ENCODE measurements around the gene RINL.
"Not testable (repeated sequence)": the region's sequence is repeated elsewhere in the genome, so short reads cannot be mapped to it uniquely, and the experiment has no call there.

The RINL gene

DNA sequence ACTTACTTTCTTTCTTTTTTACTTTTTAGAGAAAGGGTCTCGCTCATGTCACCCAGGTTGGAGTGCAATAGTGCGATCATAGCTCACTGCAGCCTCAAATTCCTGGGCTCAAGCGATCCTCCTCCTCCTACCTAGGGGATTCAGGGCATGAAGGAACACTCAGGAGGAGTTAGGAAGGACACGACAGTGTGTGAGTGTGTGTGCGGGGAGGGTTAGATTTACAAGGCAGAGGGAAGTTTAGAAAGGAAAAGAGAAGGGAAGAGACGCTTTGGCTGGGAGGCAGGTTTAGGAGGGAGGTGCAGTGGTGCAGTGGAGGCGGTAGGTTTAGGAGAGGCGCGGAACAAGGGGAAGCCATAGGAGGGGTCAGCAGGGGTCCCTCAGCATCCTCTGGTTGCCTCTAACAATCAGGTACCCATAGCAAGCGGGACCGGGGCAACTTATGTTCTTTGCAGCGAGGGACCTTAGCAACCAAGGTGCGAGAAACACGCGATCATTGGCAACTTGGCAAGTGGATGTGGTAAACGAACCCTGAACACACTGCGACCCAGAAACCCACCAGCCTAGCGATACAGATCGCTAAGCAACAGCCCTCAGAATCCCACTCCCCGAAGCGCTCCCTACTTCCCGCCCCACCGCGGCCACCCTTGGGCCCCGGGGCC, 20.8 kb upstream of the RINL start:
- no peaks in the 10 kb centered on the region for H3K9me3 Mint-ChIP-seq
- peak in 1 of 3 experiments; percentile 75 for DNase-seq
- H3K4me1 Mint-ChIP-seq (ENCODE audit: low read depth in 2 of 2), result peaks cover 36 to 41% of the 10 kb centered on the region in 2 donors
- peak; percentile 53 for ATAC-seq (replicated peaks)
- peaks cover 28% of the 10 kb centered on the region for H3K36me3 Mint-ChIP-seq (ENCODE audit: insufficient read depth)
- peak overlapping the region; percentile 91 to 96 for H3K4me3 Mint-ChIP-seq
- H3K27me3 Mint-ChIP-seq, result no peaks in the 10 kb centered on the region
- H3K27ac Mint-ChIP-seq, result peak overlapping the region; percentile 99 to 100

- H3K9me3 Mint-ChIP-seq, result no peaks in the 10 kb centered on the region
- peak overlapping the region; percentile 13 to 74 for H3K27ac Mint-ChIP-seq
- H3K4me3 Mint-ChIP-seq, result no peak overlapping the region
- ATAC-seq (replicated peaks), result no peak
- H3K36me3 Mint-ChIP-seq (ENCODE audit: insufficient read depth), result peaks cover 45% of the 10 kb centered on the region
- H3K27me3 Mint-ChIP-seq, result no peaks in the 10 kb centered on the region
- peaks cover 27 to 28% of the 10 kb centered on the region in 2 donors for H3K4me1 Mint-ChIP-seq (ENCODE audit: low read depth in 2 of 2)
- no peak for DNase-seq
Measured at GRCh38 chr19:38894968-38895367, 16.9 kb upstream of the RINL start.

GRCh38 chr19:38893341-38893771, 15.3 kb upstream of the RINL start:
- no peaks in the 10 kb centered on the region for H3K27me3 Mint-ChIP-seq
- no peak for ATAC-seq (replicated peaks)
- peaks cover 42% of the 10 kb centered on the region for H3K36me3 Mint-ChIP-seq (ENCODE audit: insufficient read depth)
- DNase-seq, result no peak
- peaks cover 19 to 21% of the 10 kb centered on the region in 2 donors for H3K4me1 Mint-ChIP-seq (ENCODE audit: low read depth in 2 of 2)
- peak overlapping the region in 1 of 2 donors; percentile 59 for H3K27ac Mint-ChIP-seq
- no peak overlapping the region for H3K4me3 Mint-ChIP-seq
- H3K9me3 Mint-ChIP-seq, result no peaks in the 10 kb centered on the region

DNA sequence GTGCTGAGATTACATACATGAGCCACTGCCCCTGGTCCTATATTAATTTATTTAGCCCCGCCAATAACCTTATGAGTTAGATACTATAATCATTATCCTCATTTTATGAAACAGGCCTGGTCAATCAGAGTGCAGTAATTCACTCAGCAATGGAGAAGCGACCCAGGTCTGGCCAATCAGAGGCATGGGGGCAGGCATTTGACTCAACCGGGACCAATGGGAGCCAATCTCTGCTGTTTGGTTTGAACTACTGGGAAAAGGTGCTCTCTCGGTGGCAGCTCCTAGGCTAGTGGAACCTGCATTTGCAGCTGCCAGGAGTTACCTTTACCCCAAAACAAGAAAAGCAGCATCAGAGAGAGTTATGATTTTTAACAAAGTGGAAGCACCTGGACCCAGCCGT, 14.8 kb upstream of the RINL start:
- H3K4me1 Mint-ChIP-seq (ENCODE audit: low read depth in 2 of 2), result peaks cover 15 to 16% of the 10 kb centered on the region in 2 donors

DNA sequence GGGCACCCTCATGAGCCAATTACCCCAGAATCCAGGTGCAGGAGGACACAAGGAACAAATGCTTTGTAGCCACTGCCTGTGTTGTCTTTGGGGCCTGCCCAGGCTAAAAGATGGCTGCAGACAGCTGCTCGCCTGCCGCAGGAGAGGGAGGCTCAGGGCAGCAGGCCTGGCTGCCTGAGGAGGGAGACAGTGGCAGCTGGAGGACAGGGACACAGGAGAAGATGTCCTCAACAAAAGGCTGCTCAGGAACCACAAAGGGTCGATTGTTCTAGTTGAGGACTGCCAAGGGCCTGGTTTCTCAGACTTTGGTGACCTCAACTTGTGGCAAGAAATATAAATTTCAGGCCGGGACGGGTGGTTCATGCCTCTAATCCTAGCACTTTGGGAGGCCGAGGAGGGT, 13.7 kb upstream of the RINL start:
- H3K27me3 Mint-ChIP-seq, result no peaks in the 10 kb centered on the region
- H3K9me3 Mint-ChIP-seq, result no peaks in the 10 kb centered on the region
- no peak overlapping the region for H3K4me3 Mint-ChIP-seq
- no peak for ATAC-seq (replicated peaks)
- H3K36me3 Mint-ChIP-seq (ENCODE audit: insufficient read depth), result peaks cover 52% of the 10 kb centered on the region
- no peak for DNase-seq
- H3K4me1 Mint-ChIP-seq (ENCODE audit: low read depth in 2 of 2), result peaks cover 8 to 12% of the 10 kb centered on the region in 2 donors
- no peak overlapping the region for H3K27ac Mint-ChIP-seq

More for the DNA sequence above, 14.8 kb upstream of the RINL start:
- Mint-ChIP-seq H3K9me3 (no peaks in the 10 kb centered on the region), H3K4me3 (no peak overlapping the region), H3K27me3 (no peaks in the 10 kb centered on the region), H3K27ac (peak overlapping the region in 1 of 2 donors; percentile 59), H3K36me3 (ENCODE audit: insufficient read depth) (peaks cover 46% of the 10 kb centered on the region)
- DNase-seq (no peak), ATAC-seq (replicated peaks) (no peak)

DNA sequence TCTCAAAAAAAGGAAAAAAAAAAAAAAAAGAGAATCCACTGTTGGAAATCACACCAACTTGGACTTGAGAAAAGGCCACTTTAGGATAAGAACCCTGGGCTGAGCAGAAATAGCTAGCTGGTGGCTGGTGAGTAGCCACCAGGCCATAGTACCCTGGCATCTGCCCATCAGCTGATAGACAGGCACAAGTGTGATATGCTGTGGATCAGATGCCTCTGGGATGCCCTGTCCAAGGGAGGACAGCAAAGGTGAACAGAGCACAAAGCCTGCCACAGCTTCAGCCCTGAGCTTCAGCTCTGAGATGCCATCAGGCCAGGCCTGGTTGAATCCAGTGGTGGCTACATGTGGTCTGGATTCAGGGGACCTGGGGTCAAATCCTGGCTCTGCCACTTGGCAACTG, 12.6 kb upstream of the RINL start:
- no peak overlapping the region for H3K4me3 Mint-ChIP-seq
- peaks cover 5 to 10% of the 10 kb centered on the region in 2 donors for H3K4me1 Mint-ChIP-seq (ENCODE audit: low read depth in 2 of 2)
- H3K27ac Mint-ChIP-seq, result peak overlapping the region in 1 of 2 donors; percentile 4
- no peaks in the 10 kb centered on the region for H3K9me3 Mint-ChIP-seq
- DNase-seq (no peak), ATAC-seq (replicated peaks) (no peak)
- H3K36me3 Mint-ChIP-seq (ENCODE audit: insufficient read depth), result peaks cover 56% of the 10 kb centered on the region
- H3K27me3 Mint-ChIP-seq, result no peaks in the 10 kb centered on the region

DNA sequence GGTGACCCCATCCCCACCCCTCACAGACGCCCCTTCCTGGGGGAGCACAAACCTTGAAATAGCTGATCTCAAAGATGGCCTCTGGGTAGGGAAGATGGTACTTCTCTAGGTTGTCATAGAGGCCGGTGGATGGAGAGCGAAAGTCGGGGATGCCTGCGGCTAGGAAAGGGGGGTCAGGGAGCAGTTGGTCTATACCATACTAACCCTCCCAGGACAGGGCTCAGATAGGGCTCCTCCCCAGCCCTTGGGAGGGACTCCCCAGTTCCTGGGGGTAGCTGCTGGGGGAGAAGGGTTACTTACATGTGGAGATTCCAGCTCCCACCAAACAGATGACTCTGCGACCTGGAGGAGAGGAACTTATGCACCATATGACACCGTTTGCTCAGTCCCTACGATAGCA, 11.7 kb upstream of the RINL start:
- H3K4me3 Mint-ChIP-seq, result no peak overlapping the region
- DNase-seq (no peak), ATAC-seq (replicated peaks) (no peak)
- peaks cover 4 to 5% of the 10 kb centered on the region in 2 donors for H3K4me1 Mint-ChIP-seq (ENCODE audit: low read depth in 2 of 2)
- no peaks in the 10 kb centered on the region for H3K27me3 Mint-ChIP-seq
- H3K9me3 Mint-ChIP-seq, result no peaks in the 10 kb centered on the region
- peaks cover 61% of the 10 kb centered on the region for H3K36me3 Mint-ChIP-seq (ENCODE audit: insufficient read depth)
- no peak overlapping the region for H3K27ac Mint-ChIP-seq

DNA sequence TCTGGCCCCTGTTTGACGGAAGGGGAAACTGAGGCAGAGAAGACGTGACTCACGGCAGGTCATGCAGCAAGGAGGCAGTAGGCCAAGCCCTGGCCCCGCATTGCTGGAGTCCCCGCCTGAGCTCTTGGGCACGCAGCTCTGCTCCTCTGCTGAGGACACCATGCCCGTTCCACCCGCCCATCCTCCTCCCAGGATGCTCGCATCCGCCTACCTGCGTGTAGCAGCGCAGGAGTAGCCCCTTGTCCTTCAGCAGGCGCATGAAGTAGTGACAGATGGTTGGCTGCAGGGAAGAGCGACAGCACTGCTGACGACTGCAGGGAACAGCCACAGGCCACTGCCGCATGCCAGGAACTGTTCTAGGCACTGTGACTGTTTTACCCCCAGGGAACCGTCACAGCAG, 10.8 kb upstream of the RINL start:
- Mint-ChIP-seq H3K36me3 (ENCODE audit: insufficient read depth) (peaks cover 60% of the 10 kb centered on the region), H3K4me1 (ENCODE audit: low read depth in 2 of 2) (peaks cover 0 to 2% of the 10 kb centered on the region in 2 donors), H3K9me3 (no peaks in the 10 kb centered on the region), H3K27me3 (no peaks in the 10 kb centered on the region), H3K4me3 (no peak overlapping the region), H3K27ac (no peak overlapping the region)
- DNase-seq (no peak), ATAC-seq (replicated peaks) (no peak)

DNA sequence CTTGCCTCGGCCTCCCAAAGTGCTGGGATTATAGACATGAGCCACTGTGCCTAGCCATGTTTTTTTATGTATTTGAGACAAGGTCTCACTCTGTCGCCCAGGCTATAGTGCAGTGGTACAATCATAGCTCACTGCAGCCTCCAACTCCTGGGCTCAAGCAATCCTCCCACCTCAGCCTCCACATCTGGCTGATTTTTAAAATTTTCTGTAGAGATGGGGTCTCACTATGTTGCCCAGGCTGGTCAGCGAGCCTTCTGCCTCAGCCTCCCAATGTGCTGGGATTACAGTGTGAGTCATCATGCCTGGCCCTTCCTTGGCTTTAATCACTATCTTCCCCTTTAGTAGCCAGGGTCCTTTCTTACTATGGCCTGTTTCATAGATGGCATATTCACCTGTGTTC, 6.6 kb upstream of the RINL start:
- peaks cover 62% of the 10 kb centered on the region for H3K36me3 Mint-ChIP-seq (ENCODE audit: insufficient read depth)
- H3K4me1 Mint-ChIP-seq (ENCODE audit: low read depth in 2 of 2); H3K9me3 Mint-ChIP-seq; H3K27me3 Mint-ChIP-seq; ATAC-seq (replicated peaks); H3K4me3 Mint-ChIP-seq; DNase-seq: not testable (repeated sequence)
- peak overlapping the region in 1 of 2 donors; percentile 73 for H3K27ac Mint-ChIP-seq

DNA sequence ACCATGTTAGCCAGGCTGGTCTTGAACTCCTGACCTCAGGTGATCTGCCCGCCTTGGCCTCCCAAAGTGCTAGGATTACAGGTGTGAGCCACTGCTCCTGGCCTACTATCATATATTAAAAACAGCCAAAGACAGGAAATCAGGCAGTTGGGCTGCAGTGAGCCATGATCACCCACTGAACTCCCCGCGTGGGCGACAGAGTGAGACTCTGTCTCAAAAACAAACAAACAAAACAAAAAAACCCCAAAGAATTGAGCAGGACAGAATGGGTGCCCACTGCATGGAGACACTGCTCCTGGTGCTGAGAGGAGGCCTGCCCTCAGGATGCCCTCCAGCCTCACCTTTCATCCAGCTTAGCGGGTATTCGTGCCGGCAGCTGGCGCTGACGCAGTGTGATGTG, 5.2 kb upstream of the RINL start:
- ATAC-seq (replicated peaks), result no peak
- Mint-ChIP-seq H3K27ac (peak overlapping the region in 1 of 2 donors; percentile 78), H3K36me3 (ENCODE audit: insufficient read depth) (peaks cover 58% of the 10 kb centered on the region), H3K9me3 (no peaks in the 10 kb centered on the region), H3K4me3 (no peak overlapping the region), H3K4me1 (ENCODE audit: low read depth in 2 of 2) (peaks cover 8 to 18% of the 10 kb centered on the region in 2 donors), H3K27me3 (no peaks in the 10 kb centered on the region)
- DNase-seq, result no peak

DNA sequence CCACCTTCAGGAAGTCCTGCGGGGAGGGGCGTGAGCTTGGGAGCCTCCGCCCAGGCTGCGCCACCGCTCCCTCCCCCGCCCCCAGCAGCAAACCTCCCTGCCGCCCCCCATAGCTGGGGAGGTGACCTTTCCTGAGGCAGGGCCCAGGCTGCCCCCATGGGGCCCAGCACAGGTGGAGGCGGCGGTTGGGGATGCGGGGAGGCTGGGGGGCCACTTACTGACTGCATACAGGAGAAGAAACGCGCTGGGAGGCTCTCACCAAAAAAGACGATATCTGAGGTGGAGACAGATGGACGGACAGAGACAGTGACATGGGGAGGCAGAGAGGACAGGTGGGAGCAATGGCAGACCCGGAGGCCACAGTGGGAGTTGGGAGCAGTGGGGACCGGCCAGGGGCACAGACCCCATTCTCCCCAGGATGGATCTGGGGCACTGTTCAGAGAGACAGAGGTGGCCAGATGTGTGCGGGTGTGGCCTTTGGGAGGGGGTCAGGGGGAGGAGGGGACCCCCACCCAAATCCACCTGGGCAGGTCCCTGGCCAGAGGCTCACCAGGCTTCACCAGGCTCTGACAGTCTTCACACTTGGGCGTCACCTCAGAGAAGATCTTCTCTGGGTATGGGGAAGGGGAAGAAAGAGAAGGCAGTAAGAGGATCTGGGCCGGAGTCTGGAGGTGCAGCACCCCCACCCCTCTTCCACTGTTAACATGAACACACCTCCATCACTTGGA, 3.0 kb upstream of the RINL start:
- Mint-ChIP-seq H3K9me3 (no peaks in the 10 kb centered on the region), H3K36me3 (ENCODE audit: insufficient read depth) (peaks cover 58% of the 10 kb centered on the region)

GRCh38 chr19:38880076-38880881, 2.2 kb upstream of the RINL start:
- ATAC-seq (replicated peaks) (no peak), DNase-seq (no peak)
- H3K27me3 Mint-ChIP-seq, result no peaks in the 10 kb centered on the region
- no peaks in the 10 kb centered on the region for H3K9me3 Mint-ChIP-seq
- H3K4me3 Mint-ChIP-seq, result peak overlapping the region; percentile 37 to 44
- H3K36me3 Mint-ChIP-seq (ENCODE audit: insufficient read depth), result peaks cover 54% of the 10 kb centered on the region
- peaks cover 24 to 35% of the 10 kb centered on the region in 2 donors for H3K4me1 Mint-ChIP-seq (ENCODE audit: low read depth in 2 of 2)
- H3K27ac Mint-ChIP-seq, result peak overlapping the region; percentile 81 to 91

More for the DNA sequence above, 3.0 kb upstream of the RINL start:
- H3K4me1 Mint-ChIP-seq (ENCODE audit: low read depth in 2 of 2), result peaks cover 24 to 34% of the 10 kb centered on the region in 2 donors
- peak overlapping the region in 1 of 2 donors; percentile 41 for H3K4me3 Mint-ChIP-seq
- DNase-seq (no peak), ATAC-seq (replicated peaks) (no peak)
- peak overlapping the region; percentile 77 to 91 for H3K27ac Mint-ChIP-seq
- no peaks in the 10 kb centered on the region for H3K27me3 Mint-ChIP-seq

DNA sequence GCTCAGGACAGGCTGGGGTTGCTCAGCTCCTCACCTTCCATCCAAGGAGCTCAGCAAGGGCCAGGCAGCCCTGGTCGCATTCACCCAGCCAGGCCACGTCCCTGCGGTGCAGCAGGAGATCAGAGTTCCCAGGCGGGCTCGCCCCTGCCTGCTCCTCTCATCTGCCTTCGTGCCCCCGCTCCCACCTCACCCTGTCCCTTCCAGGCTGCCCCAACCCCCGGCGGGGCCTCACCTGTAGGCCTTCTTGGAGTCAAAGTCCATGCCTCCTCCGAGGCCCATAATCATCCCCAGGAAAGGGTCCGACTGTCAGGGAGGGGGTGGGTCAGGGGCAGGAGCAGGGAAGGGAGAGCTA, 1.3 kb upstream of the RINL start:
- DNase-seq (no peak), ATAC-seq (replicated peaks) (no peak)
- Mint-ChIP-seq H3K27me3 (no peaks in the 10 kb centered on the region), H3K4me1 (ENCODE audit: low read depth in 2 of 2) (peaks cover 24 to 35% of the 10 kb centered on the region in 2 donors), H3K27ac (peak overlapping the region; percentile 98), H3K9me3 (no peaks in the 10 kb centered on the region), H3K4me3 (no peak overlapping the region), H3K36me3 (ENCODE audit: insufficient read depth) (peaks cover 48% of the 10 kb centered on the region)
